Measurements from ENCODE around the gene GALNT18. TPM values are rescaled to one million over a fixed set of nuclear protein-coding genes. Genes with fewer than 3 reads are reported as not detected.

The GALNT18 gene
- total and polyA plus RNA-seq, 2 of the 4 experiments (the other 2 are of a cell fraction), result 9.5 to 11.3 TPM

- dilution Hi-C loops (cut with HindIII; ENCODE audit: low sequenced_read_pairs, unreplicated experiment), result no loop called here
- Histone ChIP-seq H3K27ac (ENCODE audit: insufficient read depth, low read length) (no peak overlapping the region), H3K9ac (ENCODE audit: low read depth, low read length) (no peak overlapping the region), H4K91ac (ENCODE audit: insufficient read depth, low read depth, low read length) (no peak overlapping the region), H3K4me2 (ENCODE audit: low read depth, low read length) (no peak overlapping the region), H2AFZ (replicated peaks; ENCODE audit: low read length, poor library complexity) (no peak overlapping the region), H3K14ac (replicated peaks; ENCODE audit: low read depth, low read length) (no peak overlapping the region), H3K9me1 (ENCODE audit: insufficient read depth, low read length) (no peaks in the 10 kb centered on the region; the same call in 1 of the 2 replicates), H2AK5ac (ENCODE audit: low read depth, low read length) (no peak overlapping the region), H2BK20ac (ENCODE audit: low read depth, low read length) (no peak overlapping the region), H2BK15ac (ENCODE audit: low read depth, low read length) (no peak overlapping the region), H2BK5ac (ENCODE audit: low read depth, low read length, poor library complexity, severe bottlenecking) (no peak overlapping the region), H3K4ac (ENCODE audit: low read depth, low read length) (no peak overlapping the region), H3K79me1 (ENCODE audit: low read depth in 1 of 2, low read length in 2 of 2) (no peaks in the 10 kb centered on the region), H4K8ac (ENCODE audit: low read depth in 2 of 2, low read length in 2 of 2) (no peak overlapping the region), H3K18ac (ENCODE audit: low read depth, low read length) (no peak overlapping the region), H3K56ac (ENCODE audit: extremely low read depth, insufficient read depth, low read length) (no peak overlapping the region), H3K23ac (ENCODE audit: low read depth, low read length) (no peak overlapping the region), H2AK9ac (replicated peaks; ENCODE audit: low read depth, low read length, poor library complexity) (no peak overlapping the region), H4K5ac (ENCODE audit: low read depth, low read length) (no peak overlapping the region), H3K27me3 (ENCODE audit: control insufficient read depth, insufficient read depth, low read length) (peaks cover 2% of the 10 kb centered on the region; the same call in 1 of the 2 replicates), H3K36me3 (ENCODE audit: control insufficient read depth, insufficient read depth, low read length) (no peaks in the 10 kb centered on the region), H3K9me3 (ENCODE audit: control insufficient read depth, insufficient read depth, low read length) (no peaks in the 10 kb centered on the region), H3K4me3 (ENCODE audit: insufficient read depth, low read depth, low read length) (no peak overlapping the region), H3K4me1 (ENCODE audit: control insufficient read depth, insufficient read depth, low read length) (no peaks in the 10 kb centered on the region), H2BK120ac (ENCODE audit: low read depth, low read length) (no peak overlapping the region), H4K20me1 (ENCODE audit: insufficient read depth, low read length) (no peaks in the 10 kb centered on the region)
- no TSS peak for BruUV-seq (replicated peaks)
- DNase-seq, result no peak
- in situ Hi-C loops (cut with MboI; ENCODE audit: low sequenced_read_pairs), result no loop called here
- ChIA-PET POLR2A (ENCODE audit: unreplicated experiment) (no interaction called here), CTCF (no interaction called here)
- WGBS, 2 experiments (ENCODE audit: extremely low coverage in 2 of 2, insufficient read length in 1 of 2), result no CpG with 5 or more reads among the region's 3 CpGs
- ATAC-seq (ENCODE audit: low read depth), result no peak
- intact Hi-C loops (cut with micrococcal nuclease), result no loop called here
- TF ChIP-seq MXI1 (IDR thresholded peaks at IDR 0.05; ENCODE audit: borderline replicate concordance, low read depth, low read length), result no peak
- no peak for TF ChIP-seq NFE2L2 (IDR thresholded peaks at IDR 0.05; ENCODE audit: low read depth, low read length)
- TF ChIP-seq CEBPB (IDR thresholded peaks at IDR 0.05; ENCODE audit: low read depth, low read length), result no peak
- no peak for TF ChIP-seq RFX5 (IDR thresholded peaks at IDR 0.05; ENCODE audit: low read depth, low read length)
Measured at GRCh38 chr11:11513422-11513821, 108.4 kb downstream of the GALNT18 start.

All from IMR-90 (cell line).